SU-DHL-6 (cell line): Measurements from ENCODE around the gene LRIG1.

Experiments
- H2AFZ ChIP-seq: fragments of 200-600 bp; sonication (generic); 2 replicates; pipeline ENCODE4 v1.6.1; 2014; ENCODE audit warnings: low read depth, mild to moderate bottlenecking, moderate library complexity, mixed read lengths, antibody characterized with exemption, low read length; ENCODE audit not compliant: severe bottlenecking
- H3F3A ChIP-seq: fragments of 200-600 bp; shearing (Covaris generic); 2 replicates; pipeline ENCODE4 v1.6.0; 2016; ENCODE audit warnings: antibody characterized with exemption, mild to moderate bottlenecking; ENCODE audit not compliant: insufficient read depth
- H3K27ac ChIP-seq: fragments of 200-600 bp; sonication (generic); 2 replicates; pipeline ENCODE4 v1.5.1; 2016; ENCODE audit warnings: low read depth, mild to moderate bottlenecking, low read length, moderate library complexity, mixed read lengths
- H3K27me3 ChIP-seq: fragments of 200-600 bp; sonication (generic), shearing (Covaris generic); 2 replicates; pipeline ENCODE4 v1.6.0; 2014; ENCODE audit warnings: mild to moderate bottlenecking, low read length
- H3K36me3 ChIP-seq: fragments of 200-600 bp; sonication (generic); 2 replicates; pipeline ENCODE4 v1.6.1; 2014; ENCODE audit warnings: mild to moderate bottlenecking, low read length, mixed read lengths
- H3K4me2 ChIP-seq: fragments of 300-600, 200-600 bp; shearing (Covaris generic), sonication (generic); 2 replicates; pipeline ENCODE4 v1.6.0; 2014; ENCODE audit warnings: low read length, low read depth, mild to moderate bottlenecking; ENCODE audit not compliant: poor library complexity, severe bottlenecking
- H3K4me3 ChIP-seq: fragments of 200-600 bp; sonication (generic); 2 replicates; pipeline ENCODE4 v1.5.1; 2014; ENCODE audit warnings: antibody characterized with exemption, low read length, mild to moderate bottlenecking, mixed read lengths; ENCODE audit not compliant: insufficient read depth, poor library complexity, severe bottlenecking
- H3K79me2 ChIP-seq: fragments of 200-600 bp; sonication (generic); 2 replicates; pipeline ENCODE4 v1.6.1; 2014; ENCODE audit warnings: mild to moderate bottlenecking, low read length, moderate library complexity; ENCODE audit not compliant: insufficient read depth
- H3K9ac ChIP-seq: fragments of 200-600 bp; sonication (generic); 2 replicates; pipeline ENCODE4 v1.7.0; 2014; ENCODE audit warnings: mild to moderate bottlenecking, low read length
- H3K9me2 ChIP-seq: fragments of 200-600 bp; sonication (generic); replicated peaks from 2 replicates; pipeline ENCODE4 v1.6.1; 2014; ENCODE audit warnings: low read length; ENCODE audit not compliant: insufficient read depth
- H3K9me3 ChIP-seq: fragments of 200-600 bp; sonication (generic); 2 replicates; pipeline ENCODE4 v1.6.1; 2014; ENCODE audit warnings: low read length, mixed read lengths; ENCODE audit not compliant: insufficient read depth
- H4K20me1 ChIP-seq: fragments of 200-600 bp; sonication (generic); 2 replicates; pipeline ENCODE4 v1.6.1; 2014; ENCODE audit warnings: low read depth, mild to moderate bottlenecking, antibody characterized with exemption, low read length, moderate library complexity, mixed read lengths
- CTCF ChIP-seq: fragments of 200-600 bp; sonication (generic); IDR thresholded peaks from one replicate; pipeline ENCODE4 v1.5.1; 2017; ENCODE audit warnings: antibody characterized with exemption, mild to moderate bottlenecking, low read length, moderate library complexity; ENCODE audit not compliant: insufficient read depth, poor library complexity, severe bottlenecking
- EZH2phosphoT487 ChIP-seq: fragments of 200-600 bp; sonication (generic), shearing (Covaris generic); conservative IDR thresholded peaks from 2 replicates; pipeline ENCODE4 v1.6.1; 2018; ENCODE audit warnings: mild to moderate bottlenecking, antibody characterized with exemption, low read length, moderate library complexity, mixed read lengths

The LRIG1 gene

GRCh38 chr3:66506154-66506553 lies 5.3 kb upstream of the LRIG1 start:
- no peaks in the 10 kb centered on the region; the same call in 1 of the 2 replicates for H3K27me3 ChIP-seq
- H4K20me1 ChIP-seq = no peaks in the 10 kb centered on the region
- no peak overlapping the region for H3K4me3 ChIP-seq
- no peak overlapping the region for H2AFZ ChIP-seq
- no peak overlapping the region for H3K9ac ChIP-seq
- TF ChIP-seq EZH2phosphoT487 = no peak
- no peak for TF ChIP-seq CTCF
- H3K9me2 ChIP-seq = no peaks in the 10 kb centered on the region
- H3K36me3 ChIP-seq = no peaks in the 10 kb centered on the region
- H3K9me3 ChIP-seq = no peaks in the 10 kb centered on the region
- H3K79me2 ChIP-seq = no peaks in the 10 kb centered on the region
- no peak overlapping the region for H3K4me2 ChIP-seq
- H3K27ac ChIP-seq = no peak overlapping the region
- no peaks in the 10 kb centered on the region for H3F3A ChIP-seq

GRCh38 chr3:66504850-66505641 lies 4.2 kb upstream of the LRIG1 start:
- Histone ChIP-seq H3F3A (no peaks in the 10 kb centered on the region), H3K4me3 (no peak overlapping the region), H3K27ac (no peak overlapping the region), H2AFZ (no peak overlapping the region), H3K27me3 (no peaks in the 10 kb centered on the region; the same call in 1 of the 2 replicates), H4K20me1 (no peaks in the 10 kb centered on the region), H3K9me3 (no peaks in the 10 kb centered on the region), H3K4me2 (no peak overlapping the region), H3K9me2 (no peaks in the 10 kb centered on the region), H3K36me3 (no peaks in the 10 kb centered on the region), H3K79me2 (no peaks in the 10 kb centered on the region), H3K9ac (no peak overlapping the region)
- TF ChIP-seq EZH2phosphoT487 (no peak), CTCF (no peak)

- Histone ChIP-seq H3K27ac (no peak overlapping the region), H3K27me3 (no peaks in the 10 kb centered on the region; the same call in 1 of the 2 replicates), H3K79me2 (no peaks in the 10 kb centered on the region), H4K20me1 (no peaks in the 10 kb centered on the region), H3K4me3 (no peak overlapping the region), H3K9ac (no peak overlapping the region), H3K4me2 (no peak overlapping the region), H3K9me3 (no peaks in the 10 kb centered on the region), H3K9me2 (no peaks in the 10 kb centered on the region), H3K36me3 (no peaks in the 10 kb centered on the region), H2AFZ (no peak overlapping the region), H3F3A (no peaks in the 10 kb centered on the region)
- no peak for TF ChIP-seq EZH2phosphoT487
- no peak for TF ChIP-seq CTCF
These were observed 2.2 kb upstream of the LRIG1 start for GRCh38 chr3:66502981-66503380.
